ENCODE data around the gene SORCS3.

DNA sequence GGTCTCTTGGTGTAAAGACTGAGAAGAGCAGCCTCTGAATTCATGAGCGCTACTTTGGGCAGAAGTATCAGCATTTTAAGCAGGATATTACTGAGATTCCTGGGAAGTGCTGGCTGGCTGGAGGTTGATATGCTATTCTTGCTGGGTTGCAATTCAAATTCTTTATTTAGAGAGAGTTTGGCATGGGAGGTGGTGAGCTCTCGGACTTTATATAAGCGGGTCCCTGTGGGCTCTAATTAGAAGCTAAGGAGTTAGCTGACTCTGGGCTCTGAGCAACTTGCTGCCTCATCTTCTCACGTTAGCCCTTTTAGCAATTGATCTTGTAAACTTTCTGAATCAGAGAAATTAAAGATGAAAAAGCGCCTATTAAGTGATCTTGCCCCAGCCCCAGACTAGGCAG, 430.9 kb downstream of the SORCS3 start:
- TF ChIP-seq CTCF (IDR thresholded peaks at IDR 0.05; ENCODE audit: poor library complexity, severe bottlenecking), result no peak
- TF ChIP-seq EP300 (conservative IDR thresholded peaks at IDR 0.05; ENCODE audit: poor library complexity, severe bottlenecking), result no peak
- no peak for TF ChIP-seq POLR2AphosphoS5 (IDR thresholded peaks at IDR 0.05)
- TF ChIP-seq TAF1 (IDR thresholded peaks at IDR 0.05; ENCODE audit: low read depth), result no peak
- no peak for TF ChIP-seq REST (IDR thresholded peaks at IDR 0.05; ENCODE audit: borderline replicate concordance)
- TF ChIP-seq EZH2 (IDR thresholded peaks at IDR 0.05; ENCODE audit: borderline replicate concordance, insufficient read depth, low read length, poor library complexity, severe bottlenecking), result no peak
- TF ChIP-seq RAD21 (conservative IDR thresholded peaks at IDR 0.05), result no peak
- TF ChIP-seq SMC3 (conservative IDR thresholded peaks at IDR 0.05; ENCODE audit: poor library complexity), result no peak
